Right lobe of liver (tissue), 6 donors: ENCODE data around the gene PEA15. TPM values are rescaled to one million over a fixed set of nuclear protein-coding genes. Genes with fewer than 3 reads are reported as not detected.
A peak's percentile ranks its signal among the peaks of the same experiment; 100 is the strongest.

Source experiments
- ATAC-seq, 4 donors: fragments of 200-7000 bp; cut with Tn5 transposase; one replicate each; pipeline ENCODE4 v1.9.1; 2020; ENCODE audit warnings: mild to moderate bottlenecking in 4 of 4, moderate library complexity in 4 of 4
- DNase-seq, 3 donors: peaks; one replicate each; pipeline ENCODE4 v3.0.0-alpha.2; 2020
- H3K27ac ChIP-seq, 3 donors: fragments of 200-600 bp; one replicate each; pipeline ENCODE4 v1.8.0; 2022
- H3K27me3 ChIP-seq, 2 donors: fragments of 200-600 bp; one replicate each; pipeline ENCODE4 v1.8.0; 2022
- H3K36me3 ChIP-seq, 4 donors: fragments of 200-600 bp; sonication (generic) in 1 of 4; one replicate each; pipeline versions ENCODE4 v1.5.1 to v1.8.0; 2017 to 2022; ENCODE audit warnings: control low read depth in 1 of 4
- H3K4me1 ChIP-seq, 4 donors: fragments of 200-600 bp; sonication (generic) in 1 of 4; one replicate each; pipeline versions ENCODE4 v1.5.1 to v1.8.0; 2017 to 2022; ENCODE audit warnings: control low read depth in 1 of 4
- H3K4me3 ChIP-seq, 3 donors: fragments of 200-600 bp; one replicate each; pipeline ENCODE4 v1.8.0; 2022
- H3K9me3 ChIP-seq, 4 donors: fragments of 200-600 bp; sonication (generic) in 1 of 4; one replicate each; pipeline versions ENCODE4 v1.5.1 to v1.8.0; 2017 to 2022; ENCODE audit warnings: control low read depth in 1 of 4
- POLR2A ChIP-seq: fragments of 450-650 bp; IDR thresholded peaks from one replicate; pipeline ENCODE4 v1.6.1; 2017; ENCODE audit warnings: antibody characterized with exemption, mild to moderate bottlenecking
- WGBS: methylation state at CpG from one replicate; pipeline ENCODE4 v1.1.6; 2018; ENCODE audit warnings: low coverage, low lambda C conversion rate; ENCODE audit not compliant: insufficient coverage; ENCODE audit errors: missing lambda C conversion rate; 5-methylcytosine and 5-hydroxymethylcytosine counted together
- intact Hi-C, 2 donors: fragments of 100-400 bp; cut with DNase I; formaldehyde crosslinking; loops; one replicate each; pipeline versions ENCODE4 v1.11.2 to v1.14.1; 2022
- total RNA-seq, 6 experiments: library from RNA; depleted of rRNA in 2 of 6; stranded (reverse); fragments of >200 nt in 2 of 6; fragmentation: NEBNext Ultra II Directional in 3 of 6; extraction: Animal tissue kit (Norgen Biotek cat#: 25700) in 3 of 6; gene quantifications; one replicate each; pipeline versions ENCODE4 v1.1.0 to v1.2.4, GENCODE V29; 2016 to 2023
- TF ChIP-seq, protein P1 (sequence below), 4 donors: fragments of 200-600 bp in 3 of 4; fragments of 450-650 bp in 1 of 4; IDR thresholded peaks; one replicate each; pipeline versions ENCODE4 v1.5.1 to v1.8.0; 2016 to 2022; ENCODE audit warnings: antibody characterized with exemption in 4 of 4, mild to moderate bottlenecking in 2 of 4
- donor health status: DM: no; HTN: yes; CAD: no.
- donor health status: DM: no; HTN: no; CAD: no.
- donor health status: DM: no; HTN: no; CAD: no.
- donor health status: DM: no; HTN: yes; CAD: no.
- donor health status: DM: no; HTN: yes; CAD: no.

The PEA15 gene
- total RNA-seq, 6 experiments from 2014 or later = 11.5 to 45.7 (median 18.0) TPM

- H3K27ac ChIP-seq = no peak overlapping the region
- peaks cover 0 to 11% (median 0%) of the 10 kb centered on the region in 4 donors for H3K4me1 ChIP-seq
- H3K27me3 ChIP-seq = no peaks in the 10 kb centered on the region
- TF ChIP-seq POLR2A = no peak
- TF ChIP-seq, protein P1, sequence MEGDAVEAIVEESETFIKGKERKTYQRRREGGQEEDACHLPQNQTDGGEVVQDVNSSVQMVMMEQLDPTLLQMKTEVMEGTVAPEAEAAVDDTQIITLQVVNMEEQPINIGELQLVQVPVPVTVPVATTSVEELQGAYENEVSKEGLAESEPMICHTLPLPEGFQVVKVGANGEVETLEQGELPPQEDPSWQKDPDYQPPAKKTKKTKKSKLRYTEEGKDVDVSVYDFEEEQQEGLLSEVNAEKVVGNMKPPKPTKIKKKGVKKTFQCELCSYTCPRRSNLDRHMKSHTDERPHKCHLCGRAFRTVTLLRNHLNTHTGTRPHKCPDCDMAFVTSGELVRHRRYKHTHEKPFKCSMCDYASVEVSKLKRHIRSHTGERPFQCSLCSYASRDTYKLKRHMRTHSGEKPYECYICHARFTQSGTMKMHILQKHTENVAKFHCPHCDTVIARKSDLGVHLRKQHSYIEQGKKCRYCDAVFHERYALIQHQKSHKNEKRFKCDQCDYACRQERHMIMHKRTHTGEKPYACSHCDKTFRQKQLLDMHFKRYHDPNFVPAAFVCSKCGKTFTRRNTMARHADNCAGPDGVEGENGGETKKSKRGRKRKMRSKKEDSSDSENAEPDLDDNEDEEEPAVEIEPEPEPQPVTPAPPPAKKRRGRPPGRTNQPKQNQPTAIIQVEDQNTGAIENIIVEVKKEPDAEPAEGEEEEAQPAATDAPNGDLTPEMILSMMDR (IDR thresholded peaks at IDR 0.05) = no peak
- intact Hi-C loops = loop anchor here in 1 of 2 donors (10.0 kb wide), 1 partner anchor 68 kb away; no protein-coding TSS in a partner anchor
- DNase-seq (peak in 1 of 3 donors; percentile 27), ATAC-seq (no peak)
- no peak overlapping the region for H3K4me3 ChIP-seq
- 66% methylated on average over 2 of the region's 4 CpGs for WGBS
- H3K36me3 ChIP-seq = peaks cover 0 to 8% (median 0%) of the 10 kb centered on the region in 4 donors
- H3K9me3 ChIP-seq = no peaks in the 10 kb centered on the region
Measured at GRCh38 chr1:160207118-160207650, 2.0 kb downstream of the PEA15 start.

DNA sequence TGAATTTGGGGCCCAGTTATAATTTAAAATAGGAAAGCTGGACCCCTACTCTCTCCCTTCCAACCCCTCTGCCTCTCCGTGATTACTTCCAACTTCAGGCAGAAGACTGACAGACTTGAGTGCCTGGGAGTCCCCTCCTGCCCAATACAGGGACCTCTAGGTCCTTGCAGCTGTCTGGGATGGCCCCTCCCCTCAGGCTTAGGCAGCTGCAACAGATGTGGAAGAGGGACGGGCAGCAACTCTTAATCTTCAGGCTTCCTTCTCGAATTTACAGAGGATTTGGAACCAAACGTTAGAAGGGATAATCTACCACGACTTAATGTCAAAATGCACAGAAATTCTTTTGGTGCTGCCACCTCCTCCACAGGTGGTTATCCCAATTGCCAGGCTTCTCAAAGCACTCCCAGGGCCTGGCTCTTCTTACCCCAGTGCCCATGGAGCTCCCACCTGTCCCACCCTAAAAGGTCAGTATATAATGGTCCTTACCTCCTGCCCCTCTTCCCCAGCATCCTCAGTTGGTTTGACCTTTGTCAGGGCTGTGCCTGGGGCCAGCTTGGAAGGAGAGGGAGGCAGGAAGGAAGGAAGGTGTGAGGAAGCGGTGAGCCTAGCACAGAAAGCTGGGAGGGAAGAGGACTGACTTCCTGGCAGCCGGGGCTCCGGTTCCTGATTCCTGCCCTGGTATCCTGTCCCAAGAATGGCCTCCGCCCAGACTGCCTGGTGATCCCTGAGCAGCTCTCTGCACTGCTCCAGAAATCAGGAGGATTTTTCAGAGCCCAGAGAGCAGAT is 2.8 kb downstream of the PEA15 start:
- Histone ChIP-seq H3K4me1 (peaks cover 0 to 11% (median 0%) of the 10 kb centered on the region in 4 donors), H3K27ac (peak overlapping the region in 1 of 3 donors; percentile 2), H3K4me3 (no peak overlapping the region), H3K36me3 (peaks cover 0 to 9% (median 0%) of the 10 kb centered on the region in 4 donors), H3K27me3 (no peaks in the 10 kb centered on the region), H3K9me3 (no peaks in the 10 kb centered on the region)
- intact Hi-C loops = loop anchor here in 1 of 2 donors (10.0 kb wide), 1 partner anchor 67 kb away; no protein-coding TSS in a partner anchor
- TF ChIP-seq, protein P1 (IDR thresholded peaks at IDR 0.05) = no peak
- TF ChIP-seq POLR2A = no peak
- ATAC-seq (peak; percentile 6 to 34 (median 10)), DNase-seq (peak in 2 of 3 donors; percentile 31 to 44)
- WGBS = 50% methylated on average over 3 of the region's 9 CpGs

DNA sequence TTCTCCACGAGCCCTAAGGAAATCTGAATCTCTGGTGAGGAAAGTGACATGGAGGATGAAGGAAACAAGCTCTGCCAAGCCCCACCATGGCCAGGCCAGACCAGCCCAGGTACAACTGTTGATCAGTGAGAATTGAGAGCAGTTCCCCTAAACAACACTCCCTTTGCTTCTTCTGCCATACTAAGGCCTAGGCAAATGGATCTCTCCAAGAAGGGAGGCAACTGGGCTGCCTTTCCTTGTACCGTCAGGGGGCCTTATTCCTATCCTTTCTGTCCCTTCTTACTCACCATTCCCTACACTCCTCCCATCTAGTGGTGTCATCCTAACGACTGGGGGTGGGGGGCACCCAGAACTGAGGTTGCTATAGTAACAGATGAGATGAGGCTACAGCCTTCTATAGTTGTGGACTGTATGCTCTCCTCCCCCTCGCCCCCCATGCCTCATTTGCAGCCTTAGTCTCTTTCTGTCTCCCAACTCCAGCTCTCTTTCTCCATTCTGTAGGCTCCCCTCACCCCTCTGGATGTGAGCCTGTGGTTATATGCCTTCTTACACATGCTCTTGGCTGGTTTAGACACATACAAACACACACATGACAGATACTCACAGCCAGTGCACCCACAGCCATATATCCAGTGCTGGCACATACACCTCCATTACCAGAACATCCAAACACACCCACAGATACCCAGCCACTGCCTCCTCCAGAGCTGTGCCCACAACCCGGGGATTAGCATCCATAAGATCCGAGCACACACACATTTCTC is 3.6 kb downstream of the PEA15 start:
- DNase-seq (no peak), ATAC-seq (no peak)
- Histone ChIP-seq H3K9me3 (no peaks in the 10 kb centered on the region), H3K27me3 (no peaks in the 10 kb centered on the region), H3K4me3 (no peak overlapping the region), H3K4me1 (peaks cover 0 to 11% (median 0%) of the 10 kb centered on the region in 4 donors), H3K36me3 (peaks cover 0 to 17% (median 3%) of the 10 kb centered on the region in 4 donors), H3K27ac (no peak overlapping the region)
- intact Hi-C loops = loop anchor here in 1 of 2 donors (10.0 kb wide), 1 partner anchor 66 kb away; no protein-coding TSS in a partner anchor
- 63% methylated on average over 6 of the region's 6 CpGs for WGBS
- no peak for TF ChIP-seq POLR2A
- TF ChIP-seq, protein P1 (IDR thresholded peaks at IDR 0.05) = no peak

GRCh38 chr1:160209321-160210046 is 4.3 kb downstream of the PEA15 start:
- no peak overlapping the region for H3K27ac ChIP-seq
- peaks cover 0 to 11% (median 0%) of the 10 kb centered on the region in 4 donors for H3K4me1 ChIP-seq
- no peak for DNase-seq
- TF ChIP-seq, protein P1 (IDR thresholded peaks at IDR 0.05) = no peak
- no peak for TF ChIP-seq POLR2A
- intact Hi-C loops = loop anchor here in 1 of 2 donors (10.0 kb wide), 1 partner anchor 65 kb away; no protein-coding TSS in a partner anchor
- H3K9me3 ChIP-seq = no peaks in the 10 kb centered on the region
- no peaks in the 10 kb centered on the region for H3K27me3 ChIP-seq
- no peak for ATAC-seq
- WGBS = 70% methylated on average over 6 of the region's 7 CpGs
- peaks cover 0 to 24% (median 4%) of the 10 kb centered on the region in 4 donors for H3K36me3 ChIP-seq
- no peak overlapping the region for H3K4me3 ChIP-seq
